Panc1 (cell line): ENCODE measurements around the gene NPHP1. TPM values are rescaled to one million over a fixed set of nuclear protein-coding genes. Genes with fewer than 3 reads are reported as not detected.
"Not testable (repeated sequence)": the region's sequence is repeated elsewhere in the genome, so short reads cannot be mapped to it uniquely, and the experiment has no call there.

ENCODE experiments used
- ATAC-seq: fragments of 200-7000 bp; cut with Tn5 transposase; 2 replicates; pipeline ENCODE4 v1.9.1; 2020; ENCODE audit warnings: mild to moderate bottlenecking, moderate library complexity
- BruUV-seq: library from RNA; stranded (reverse); fragments of 400-500 nt; replicated peaks from 2 replicates; lab custom pipeline; 2021; lab: Mats Ljungman, UMichigan
- CTCF ChIA-PET: fragments of 300-600 bp; sonication (Branson Sonifier 250); formaldehyde crosslinking; loops from one replicate; lab custom pipeline; 2022; ENCODE audit warnings: antibody characterized with exemption; lab: Charles Lee
- POLR2A ChIA-PET: fragments of 300-600 bp; sonication (Branson Sonifier 250); formaldehyde crosslinking; loops from one replicate; lab custom pipeline; 2022; ENCODE audit warnings: antibody characterized with exemption; lab: Charles Lee
- DNase-seq: peaks from one replicate; pipeline ENCODE4 v3.0.0-alpha.2; 2010; ENCODE audit warnings: low read depth, low spot score
- H3K27ac ChIP-seq: 2 replicates; pipeline ENCODE4 v1.5.1; 2011; ENCODE audit warnings: mild to moderate bottlenecking, low read length, inconsistent platforms
- H3K27me3 ChIP-seq: fragments of 200-500 bp; sonication (Bioruptor generic); 2 replicates; pipeline ENCODE4 v1.6.0; 2014; ENCODE audit warnings: low read length, inconsistent platforms; ENCODE audit not compliant: control insufficient read depth, insufficient read depth
- H3K36me3 ChIP-seq: fragments of 200-500 bp; sonication (Bioruptor generic); 2 replicates; pipeline ENCODE4 v1.5.1; 2014; ENCODE audit warnings: inconsistent platforms, mild to moderate bottlenecking, low read length, moderate library complexity; ENCODE audit not compliant: control insufficient read depth, insufficient read depth
- H3K4me1 ChIP-seq: 2 replicates; pipeline ENCODE4 v1.5.1; 2011; ENCODE audit warnings: inconsistent platforms, mild to moderate bottlenecking, low read length, moderate library complexity; ENCODE audit not compliant: control insufficient read depth, insufficient read depth
- H3K4me3 ChIP-seq, 2 experiments: 2 replicates each; pipeline ENCODE4 v1.5.1; 2011 to 2012; ENCODE audit warnings: low read depth in 2 of 2, low read length in 2 of 2, mild to moderate bottlenecking in 2 of 2, inconsistent platforms in 1 of 2, moderate library complexity in 1 of 2
- H3K9me3 ChIP-seq: fragments of 200-500 bp; sonication (Bioruptor generic); 2 replicates; pipeline ENCODE4 v1.5.1; 2014; ENCODE audit warnings: low read depth, mild to moderate bottlenecking, inconsistent platforms, low read length, moderate library complexity; ENCODE audit not compliant: control insufficient read depth, insufficient read depth
- CTCF ChIP-seq: fragments of 450-650 bp; IDR thresholded peaks from 2 replicates; pipeline ENCODE4 v1.5.1; 2017; ENCODE audit warnings: mild to moderate bottlenecking
- POLR2AphosphoS5 ChIP-seq: IDR thresholded peaks from 2 replicates; pipeline ENCODE4 v1.6.1; 2012; ENCODE audit warnings: mild to moderate bottlenecking, low read depth, low read length, moderate library complexity
- REST ChIP-seq, 2 experiments: IDR thresholded peaks; 2 replicates each; pipeline ENCODE4 v1.6.1; 2011 to 2012; ENCODE audit warnings: low read depth in 2 of 2, control low read depth in 1 of 2, low read length in 1 of 2, mild to moderate bottlenecking in 1 of 2, moderate library complexity in 1 of 2; ENCODE audit not compliant: insufficient read depth in 1 of 2
- SIN3A ChIP-seq: IDR thresholded peaks from 2 replicates; pipeline ENCODE4 v1.6.1; 2012; ENCODE audit warnings: low read depth, mild to moderate bottlenecking, low read length, moderate library complexity, borderline replicate concordance; ENCODE audit not compliant: insufficient read depth
- TCF7L2 ChIP-seq: IDR thresholded peaks from 2 replicates; pipeline ENCODE4 v1.6.1; 2011; ENCODE audit warnings: mild to moderate bottlenecking, low read depth, low read length, inconsistent platforms
- in situ Hi-C: cut with HindIII; loops from 2 replicates; pipeline ENCODE4 v1.10.0; 2016; ENCODE audit warnings: low sequenced_read_pairs, low pct_unique_long_range_greater_than_20kb
- intact Hi-C: fragments of 100-400 bp; cut with micrococcal nuclease; formaldehyde crosslinking; loops from one replicate; pipeline ENCODE4 v1.10.0; 2022; ENCODE audit not compliant: unreplicated experiment
- total RNA-seq: library from RNA; stranded (reverse); gene quantifications from one replicate; pipeline ENCODE4 v1.2.1, GENCODE V29; 2021; ENCODE audit not compliant: unreplicated experiment

Gene NPHP1
- total RNA-seq, 1 experiment from 2014 or later, result 7.2 TPM

GRCh38 chr2:110234514-110234913 is 29.7 kb upstream of the NPHP1 start:
- DNase-seq, CTCF ChIA-PET, H3K4me3 ChIP-seq, intact Hi-C loops, in situ Hi-C loops, ATAC-seq, BruUV-seq, POLR2A ChIA-PET, H3K27me3 ChIP-seq, H3K27ac ChIP-seq, H3K9me3 ChIP-seq, H3K4me1 ChIP-seq, H3K36me3 ChIP-seq: not testable (repeated sequence)

- H3K4me3 ChIP-seq, DNase-seq, H3K36me3 ChIP-seq, H3K27ac ChIP-seq, H3K27me3 ChIP-seq, POLR2A ChIA-PET, BruUV-seq, H3K9me3 ChIP-seq, in situ Hi-C loops, ATAC-seq, CTCF ChIA-PET, H3K4me1 ChIP-seq, intact Hi-C loops: not testable (repeated sequence)
These were observed 25.1 kb upstream of the NPHP1 start for GRCh38 chr2:110229886-110230285.

DNA sequence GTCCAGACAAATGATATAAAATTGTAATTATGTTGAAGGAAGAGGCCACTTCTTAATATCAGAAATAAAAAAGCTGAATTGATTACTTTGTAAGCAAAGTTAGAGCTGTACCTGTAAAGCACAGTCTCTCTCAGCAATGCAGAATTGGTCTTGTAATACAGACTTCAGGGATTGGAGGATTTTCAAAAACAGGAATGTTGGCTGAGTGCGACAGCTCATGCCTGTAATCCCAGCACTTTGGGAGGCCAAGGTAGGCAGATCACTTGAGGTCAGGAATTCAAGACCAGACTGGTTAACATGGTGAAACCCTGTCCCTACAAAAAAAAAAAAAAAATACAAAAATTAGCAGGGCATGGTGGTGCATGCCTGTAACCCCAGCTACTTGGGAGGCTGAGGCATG is 17.8 kb upstream of the NPHP1 start:
- H3K27me3 ChIP-seq, intact Hi-C loops, H3K4me3 ChIP-seq, H3K36me3 ChIP-seq, H3K27ac ChIP-seq, H3K9me3 ChIP-seq, ATAC-seq, H3K4me1 ChIP-seq, in situ Hi-C loops, CTCF ChIA-PET, DNase-seq, BruUV-seq: not testable (repeated sequence)
- POLR2A ChIA-PET, result interaction anchor here (0.6 kb wide), 1 partner anchor 604 kb away, joined by 4 read pairs; no protein-coding TSS in a partner anchor

DNA sequence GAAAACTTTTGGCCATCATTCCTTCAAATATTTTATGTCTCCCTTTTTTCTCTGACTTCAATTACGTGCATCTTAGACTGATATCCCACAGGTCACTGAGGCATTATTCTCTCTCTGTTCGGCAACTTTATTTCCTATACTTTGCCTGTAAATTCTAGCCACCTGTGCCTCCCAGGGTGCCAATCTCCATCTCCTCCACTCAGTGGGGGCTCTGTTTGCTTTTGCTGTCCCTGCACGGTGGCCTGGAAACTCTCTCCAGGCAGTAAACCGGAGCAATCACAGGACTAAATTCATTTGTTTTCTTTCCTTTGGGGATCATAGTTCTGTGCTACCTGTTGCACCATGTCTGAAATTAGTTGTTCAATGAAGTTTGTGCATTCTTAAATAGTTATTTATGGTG is 17.1 kb upstream of the NPHP1 start:
- TF ChIP-seq CTCF (no peak), TCF7L2 (no peak), POLR2AphosphoS5 (no peak), SIN3A (no peak), REST (IDR thresholded peaks at IDR 0.05; ENCODE audit: insufficient read depth in 1 of 2, low read depth in 2 of 2, low read length in 1 of 2) (no peak)
- no TSS peak for BruUV-seq
- Histone ChIP-seq H3K9me3 (no peaks in the 10 kb centered on the region), H3K27ac (no peak overlapping the region), H3K4me1 (no peaks in the 10 kb centered on the region), H3K4me3 (no peak overlapping the region), H3K27me3 (0 out of 2 replicates have a peak, but pooled peaks cover 4% of the 10 kb centered on the region), H3K36me3 (no peaks in the 10 kb centered on the region)
- ATAC-seq (no peak), DNase-seq (no peak)
- in situ Hi-C loops, result no loop called here
- ChIA-PET CTCF (no interaction called here), POLR2A (no interaction called here)
- intact Hi-C loops, result no loop called here
